ENCODE measurements around the gene C1QTNF6. TPM values are rescaled to one million over a fixed set of nuclear protein-coding genes. Genes with fewer than 3 reads are reported as not detected.

Gene C1QTNF6
- total RNA-seq, 1 donor from 2014 or later, result 58.3 TPM

- Mint-ChIP-seq H3K27me3 (ENCODE audit: low read depth) (peaks cover 14% of the 10 kb centered on the region), H3K27ac (no peak overlapping the region), H3K4me1 (no peaks in the 10 kb centered on the region), H3K9me3 (no peaks in the 10 kb centered on the region), H3K36me3 (no peaks in the 10 kb centered on the region), H3K4me3 (no peak overlapping the region)
- no peak for DNase-seq (ENCODE audit: low spot score in 2 of 2, unreplicated experiment in 2 of 2)
- no peak for TF ChIP-seq CTCF (IDR thresholded peaks at IDR 0.05; ENCODE audit: unreplicated experiment)
These were observed 29.1 kb downstream of the C1QTNF6 start for GRCh38 chr22:37158963-37159290.

- no peak for TF ChIP-seq CTCF (IDR thresholded peaks at IDR 0.05; ENCODE audit: unreplicated experiment)
- Mint-ChIP-seq H3K9me3 (no peaks in the 10 kb centered on the region), H3K27me3 (ENCODE audit: low read depth) (peaks cover 14% of the 10 kb centered on the region), H3K27ac (no peak overlapping the region), H3K4me1 (no peaks in the 10 kb centered on the region), H3K4me3 (no peak overlapping the region), H3K36me3 (no peaks in the 10 kb centered on the region)
- no peak for DNase-seq (ENCODE audit: low spot score in 2 of 2, unreplicated experiment in 2 of 2)
These were observed 30.3 kb downstream of the C1QTNF6 start for GRCh38 chr22:37157516-37158285.

- no peak for DNase-seq (ENCODE audit: low spot score in 2 of 2, unreplicated experiment in 2 of 2)
- Mint-ChIP-seq H3K4me1 (no peaks in the 10 kb centered on the region), H3K4me3 (no peak overlapping the region), H3K9me3 (peaks cover 4% of the 10 kb centered on the region), H3K27me3 (ENCODE audit: low read depth) (peaks cover 14% of the 10 kb centered on the region), H3K27ac (no peak overlapping the region), H3K36me3 (no peaks in the 10 kb centered on the region)
- TF ChIP-seq CTCF (IDR thresholded peaks at IDR 0.05; ENCODE audit: unreplicated experiment), result no peak
These were observed 31.2 kb downstream of the C1QTNF6 start for GRCh38 chr22:37156686-37157435.

DNA sequence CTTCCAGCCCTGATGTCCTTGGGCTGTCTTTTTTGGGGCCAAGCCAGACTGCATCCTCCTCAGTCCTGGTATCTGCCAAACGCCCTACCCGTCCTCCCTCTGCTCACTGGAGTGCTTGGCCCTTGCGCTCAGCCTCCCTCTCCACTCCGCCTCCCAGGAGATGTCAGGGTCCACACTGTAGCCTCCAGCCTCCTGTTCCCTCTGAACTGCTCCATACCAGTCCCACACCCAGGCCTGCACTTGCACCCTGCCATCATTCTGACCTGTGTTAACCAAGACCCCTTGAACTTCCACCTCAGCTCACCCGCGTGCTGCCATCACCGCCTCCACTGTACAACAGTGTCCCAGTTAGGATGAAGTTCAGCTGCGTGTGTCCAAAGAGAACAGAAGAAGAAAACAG is 32.1 kb downstream of the C1QTNF6 start:
- DNase-seq (ENCODE audit: low spot score in 2 of 2, unreplicated experiment in 2 of 2), result no peak
- TF ChIP-seq CTCF (IDR thresholded peaks at IDR 0.05; ENCODE audit: unreplicated experiment), result no peak
- H3K4me3 Mint-ChIP-seq, result no peak overlapping the region
- H3K9me3 Mint-ChIP-seq, result peaks cover 13% of the 10 kb centered on the region
- H3K27me3 Mint-ChIP-seq (ENCODE audit: low read depth), result peaks cover 14% of the 10 kb centered on the region
- H3K36me3 Mint-ChIP-seq, result peaks cover 2% of the 10 kb centered on the region
- no peaks in the 10 kb centered on the region for H3K4me1 Mint-ChIP-seq
- no peak overlapping the region for H3K27ac Mint-ChIP-seq

DNA sequence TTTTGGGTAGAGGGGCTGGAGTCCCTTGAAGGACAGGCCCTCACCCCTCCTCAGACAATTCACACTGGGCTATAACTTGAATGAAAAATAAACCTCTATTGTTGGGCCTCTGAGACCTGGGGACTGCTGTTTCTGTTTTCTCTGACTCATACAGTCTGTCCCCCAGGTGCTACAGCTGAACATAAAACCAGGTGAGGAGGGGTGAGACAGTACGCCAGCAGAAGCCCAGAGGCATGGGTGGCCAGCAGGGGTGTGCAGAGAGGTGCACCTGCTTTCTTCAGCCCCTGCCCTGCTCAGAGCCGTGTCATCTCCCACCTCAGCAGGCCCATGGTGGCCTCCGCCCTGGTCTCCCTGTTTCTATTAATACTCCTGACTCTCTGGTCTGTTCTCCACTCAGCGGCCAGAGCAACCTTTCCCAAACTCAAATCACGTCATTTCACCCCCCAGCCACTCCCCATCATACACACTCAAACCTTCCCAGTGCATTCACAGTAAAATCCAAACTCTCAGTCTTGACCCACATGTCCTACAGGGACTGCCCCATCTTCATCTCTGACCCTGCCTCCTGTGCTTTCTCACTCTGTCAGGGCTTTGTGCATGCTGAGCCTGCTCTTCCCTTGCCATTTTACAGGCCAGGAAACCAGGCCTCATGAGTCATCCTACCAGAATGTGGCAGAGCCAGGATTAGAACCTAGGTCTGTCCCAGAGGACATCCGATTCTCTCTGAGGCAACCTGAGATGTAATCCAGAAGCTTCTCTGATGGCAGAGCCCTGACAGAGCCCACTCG is 32.9 kb downstream of the C1QTNF6 start:
- peaks cover 18% of the 10 kb centered on the region for H3K9me3 Mint-ChIP-seq
- H3K27ac Mint-ChIP-seq, result no peak overlapping the region
- TF ChIP-seq CTCF (IDR thresholded peaks at IDR 0.05; ENCODE audit: unreplicated experiment), result no peak
- no peak for DNase-seq (ENCODE audit: low spot score in 2 of 2, unreplicated experiment in 2 of 2)
- no peaks in the 10 kb centered on the region for H3K4me1 Mint-ChIP-seq
- H3K36me3 Mint-ChIP-seq, result peaks cover 2% of the 10 kb centered on the region
- peaks cover 14% of the 10 kb centered on the region for H3K27me3 Mint-ChIP-seq (ENCODE audit: low read depth)
- H3K4me3 Mint-ChIP-seq, result no peak overlapping the region

Measured in mesothelial cell of epicardium (in vitro differentiated cells).